Muscle layer of duodenum (tissue), 2 donors: ENCODE measurements around the gene TMEFF1.

Experiments used
- H3K27ac ChIP-seq: one replicate; pipeline ENCODE4 v1.7.0; 2013; ENCODE audit warnings: mild to moderate bottlenecking, low read length
- H3K27me3 ChIP-seq: one replicate; pipeline ENCODE4 v1.7.0; 2013; ENCODE audit warnings: low read depth, mild to moderate bottlenecking, control low read depth, low read length
- H3K36me3 ChIP-seq, 2 donors: one replicate each; pipeline ENCODE4 v1.7.0; 2013; ENCODE audit warnings: low read length in 2 of 2, control low read depth in 1 of 2, mild to moderate bottlenecking in 1 of 2; ENCODE audit not compliant: insufficient read depth in 2 of 2, control insufficient read depth in 1 of 2
- H3K4me1 ChIP-seq, 2 donors: one replicate each; pipeline ENCODE4 v1.7.0; 2013; ENCODE audit warnings: low read length in 2 of 2, mild to moderate bottlenecking in 2 of 2, control low read depth in 1 of 2, moderate library complexity in 1 of 2; ENCODE audit not compliant: insufficient read depth in 2 of 2, control insufficient read depth in 1 of 2
- H3K4me3 ChIP-seq, 2 donors: one replicate each; pipeline ENCODE4 v1.7.0; 2013; ENCODE audit warnings: low read length in 2 of 2, low read depth in 1 of 2, mild to moderate bottlenecking in 1 of 2
- H3K9me3 ChIP-seq, 2 donors: one replicate each; pipeline ENCODE4 v1.7.0; 2013; ENCODE audit warnings: low read length in 2 of 2, control low read depth in 1 of 2, mild to moderate bottlenecking in 1 of 2; ENCODE audit not compliant: control insufficient read depth in 1 of 2
- donor health status: healthy.

Gene TMEFF1

GRCh38 chr9:100579665-100580064, 106.7 kb downstream of the TMEFF1 start:
- Histone ChIP-seq H3K4me1 (no peaks in the 10 kb centered on the region), H3K27me3 (no peaks in the 10 kb centered on the region), H3K9me3 (no peaks in the 10 kb centered on the region), H3K4me3 (no peak overlapping the region), H3K36me3 (no peaks in the 10 kb centered on the region), H3K27ac (no peak overlapping the region)

- no peak overlapping the region for H3K4me3 ChIP-seq
- no peak overlapping the region for H3K27ac ChIP-seq
- no peaks in the 10 kb centered on the region for H3K9me3 ChIP-seq
- H3K4me1 ChIP-seq, result no peaks in the 10 kb centered on the region
- no peaks in the 10 kb centered on the region for H3K36me3 ChIP-seq
- no peaks in the 10 kb centered on the region for H3K27me3 ChIP-seq
Measured at GRCh38 chr9:100580257-100580656, 107.3 kb downstream of the TMEFF1 start.

GRCh38 chr9:100581081-100581480, 108.1 kb downstream of the TMEFF1 start:
- H3K36me3 ChIP-seq, result no peaks in the 10 kb centered on the region
- no peak overlapping the region for H3K4me3 ChIP-seq

GRCh38 chr9:100581661-100582060, 108.7 kb downstream of the TMEFF1 start:
- Histone ChIP-seq H3K9me3 (no peaks in the 10 kb centered on the region), H3K4me1 (no peaks in the 10 kb centered on the region), H3K27me3 (no peaks in the 10 kb centered on the region), H3K27ac (no peak overlapping the region), H3K36me3 (no peaks in the 10 kb centered on the region), H3K4me3 (no peak overlapping the region)

More at GRCh38 chr9:100581081-100581480, 108.1 kb downstream of the TMEFF1 start:
- no peaks in the 10 kb centered on the region for H3K9me3 ChIP-seq
- H3K27ac ChIP-seq, result no peak overlapping the region
- no peaks in the 10 kb centered on the region for H3K27me3 ChIP-seq
- no peaks in the 10 kb centered on the region for H3K4me1 ChIP-seq

- Histone ChIP-seq H3K36me3 (no peaks in the 10 kb centered on the region), H3K27me3 (no peaks in the 10 kb centered on the region), H3K27ac (no peak overlapping the region), H3K4me1 (no peaks in the 10 kb centered on the region), H3K9me3 (no peaks in the 10 kb centered on the region), H3K4me3 (no peak overlapping the region)
Measured at GRCh38 chr9:100583014-100583802, 110.3 kb downstream of the TMEFF1 start.

- Histone ChIP-seq H3K27ac (no peak overlapping the region), H3K4me3 (no peak overlapping the region), H3K9me3 (no peaks in the 10 kb centered on the region), H3K36me3 (no peaks in the 10 kb centered on the region), H3K27me3 (no peaks in the 10 kb centered on the region), H3K4me1 (no peaks in the 10 kb centered on the region)
Measured at GRCh38 chr9:100584951-100585350, 112.0 kb downstream of the TMEFF1 start.

- H3K27ac ChIP-seq, result no peak overlapping the region
- no peaks in the 10 kb centered on the region for H3K36me3 ChIP-seq
Measured at GRCh38 chr9:100586093-100586492, 113.1 kb downstream of the TMEFF1 start.

GRCh38 chr9:100587375-100587774, 114.4 kb downstream of the TMEFF1 start:
- Histone ChIP-seq H3K4me1 (no peaks in the 10 kb centered on the region), H3K4me3 (no peak overlapping the region), H3K9me3 (no peaks in the 10 kb centered on the region), H3K36me3 (no peaks in the 10 kb centered on the region), H3K27ac (no peak overlapping the region), H3K27me3 (no peaks in the 10 kb centered on the region)

More at GRCh38 chr9:100586093-100586492, 113.1 kb downstream of the TMEFF1 start:
- H3K4me3 ChIP-seq, result no peak overlapping the region
- no peaks in the 10 kb centered on the region for H3K27me3 ChIP-seq
- H3K4me1 ChIP-seq, result no peaks in the 10 kb centered on the region
- H3K9me3 ChIP-seq, result no peaks in the 10 kb centered on the region

- no peaks in the 10 kb centered on the region for H3K9me3 ChIP-seq
- no peaks in the 10 kb centered on the region for H3K4me1 ChIP-seq
- H3K27me3 ChIP-seq, result no peaks in the 10 kb centered on the region
- no peak overlapping the region for H3K27ac ChIP-seq
- H3K4me3 ChIP-seq, result no peak overlapping the region
- H3K36me3 ChIP-seq, result no peaks in the 10 kb centered on the region
Measured at GRCh38 chr9:100589582-100589981, 116.6 kb downstream of the TMEFF1 start.

- Histone ChIP-seq H3K27me3 (no peaks in the 10 kb centered on the region), H3K36me3 (no peaks in the 10 kb centered on the region), H3K4me3 (no peak overlapping the region), H3K4me1 (no peaks in the 10 kb centered on the region), H3K27ac (no peak overlapping the region), H3K9me3 (no peaks in the 10 kb centered on the region)
Measured at GRCh38 chr9:100590481-100590880, 117.5 kb downstream of the TMEFF1 start.

GRCh38 chr9:100591139-100591538, 118.2 kb downstream of the TMEFF1 start:
- Histone ChIP-seq H3K27ac (no peak overlapping the region), H3K36me3 (no peaks in the 10 kb centered on the region), H3K27me3 (no peaks in the 10 kb centered on the region), H3K4me1 (no peaks in the 10 kb centered on the region), H3K9me3 (no peaks in the 10 kb centered on the region), H3K4me3 (no peak overlapping the region)
